ENCODE results near the gene SCYL1. TPM values are rescaled to one million over a fixed set of nuclear protein-coding genes. Genes with fewer than 3 reads are reported as not detected.
"Not testable (repeated sequence)": the region's sequence is repeated elsewhere in the genome, so short reads cannot be mapped to it uniquely, and the experiment has no call there.

The SCYL1 gene
- polyA plus RNA-seq, 6 donors from 2014 or later: 21.8 to 40.0 (median 27.2) TPM

DNA sequence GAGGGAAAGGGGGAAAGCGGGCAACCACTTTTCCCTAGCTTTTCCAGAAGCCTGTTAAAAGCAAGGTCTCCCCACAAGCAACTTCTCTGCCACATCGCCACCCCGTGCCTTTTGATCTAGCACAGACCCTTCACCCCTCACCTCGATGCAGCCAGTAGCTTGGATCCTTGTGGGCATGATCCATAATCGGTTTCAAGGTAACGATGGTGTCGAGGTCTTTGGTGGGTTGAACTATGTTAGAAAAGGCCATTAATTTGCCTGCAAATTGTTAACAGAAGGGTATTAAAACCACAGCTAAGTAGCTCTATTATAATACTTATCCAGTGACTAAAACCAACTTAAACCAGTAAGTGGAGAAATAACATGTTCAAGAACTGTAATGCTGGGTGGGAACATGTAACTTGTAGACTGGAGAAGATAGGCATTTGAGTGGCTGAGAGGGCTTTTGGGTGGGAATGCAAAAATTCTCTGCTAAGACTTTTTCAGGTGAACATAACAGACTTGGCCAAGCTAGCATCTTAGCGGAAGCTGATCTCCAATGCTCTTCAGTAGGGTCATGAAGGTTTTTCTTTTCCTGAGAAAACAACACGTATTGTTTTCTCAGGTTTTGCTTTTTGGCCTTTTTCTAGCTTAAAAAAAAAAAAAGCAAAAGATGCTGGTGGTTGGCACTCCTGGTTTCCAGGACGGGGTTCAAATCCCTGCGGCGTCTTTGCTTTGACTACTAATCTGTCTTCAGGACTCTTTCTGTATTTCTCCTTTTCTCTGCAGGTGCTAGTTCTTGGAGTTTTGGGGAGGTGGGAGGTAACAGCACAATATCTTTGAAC is 19.2 kb upstream of the SCYL1 start:
- ATAC-seq (ENCODE audit: low read depth in 2 of 2): no peak
- no peak for DNase-seq
- H3K27me3 Mint-ChIP-seq: no peaks in the 10 kb centered on the region
- H3K4me1 Mint-ChIP-seq: peaks cover 52 to 61% (median 58%) of the 10 kb centered on the region in 3 donors
- H3K36me3 Mint-ChIP-seq: peaks cover 8 to 26% of the 10 kb centered on the region in 2 donors
- peak overlapping the region in 5 of 6 donors; percentile 70 to 89 (median 79) for H3K27ac Mint-ChIP-seq
- H3K4me3 Mint-ChIP-seq: peak overlapping the region in 2 of 8 donors; percentile 85 to 87
- H3K9me3 Mint-ChIP-seq: no peaks in the 10 kb centered on the region

GRCh38 chr11:65506290-65506771 is 18.6 kb upstream of the SCYL1 start:
- Mint-ChIP-seq H3K36me3 (peaks cover 8 to 26% of the 10 kb centered on the region in 2 donors), H3K4me1 (peaks cover 54 to 61% (median 59%) of the 10 kb centered on the region in 3 donors), H3K4me3 (peak overlapping the region in 2 of 8 donors; percentile 85 to 87), H3K27ac (peak overlapping the region in 5 of 6 donors; percentile 77 to 94 (median 89)), H3K9me3 (no peaks in the 10 kb centered on the region), H3K27me3 (no peaks in the 10 kb centered on the region)
- no peak for DNase-seq
- ATAC-seq (ENCODE audit: low read depth in 2 of 2): no peak

DNA sequence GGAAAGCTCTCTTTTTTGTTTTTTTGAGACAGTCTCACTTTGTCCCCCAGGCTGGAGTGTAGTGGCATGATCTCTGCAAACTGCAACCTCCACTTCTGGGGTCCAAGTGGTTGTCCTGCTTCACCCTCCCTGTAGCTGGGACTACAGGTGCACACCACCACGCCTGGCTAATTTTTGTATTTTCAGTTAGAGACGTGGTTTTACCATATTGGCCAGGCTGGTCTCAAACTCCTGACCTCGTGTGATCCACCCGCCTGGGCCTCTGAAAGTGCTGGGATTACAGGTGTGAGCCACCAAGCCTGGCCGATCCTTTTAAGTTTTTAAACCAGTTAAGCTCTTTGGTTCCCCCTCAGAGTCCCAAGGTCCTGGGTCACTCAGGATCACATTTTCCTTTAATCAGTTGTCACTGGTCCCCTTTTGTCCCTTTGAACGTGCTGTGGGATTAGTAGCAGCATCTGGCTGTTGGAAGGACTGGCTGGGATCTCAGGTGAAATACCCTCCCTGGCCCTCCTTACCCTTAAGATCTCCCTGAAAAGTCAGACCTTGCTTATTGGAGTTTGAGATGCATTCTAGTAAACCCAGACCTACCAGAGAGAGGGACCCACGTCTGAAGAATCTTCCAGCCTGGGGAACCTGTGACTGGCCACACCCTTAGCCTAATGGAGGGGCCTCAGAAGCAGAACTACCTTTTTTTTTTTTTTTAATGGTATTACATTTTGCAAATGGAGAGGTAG is 17.9 kb upstream of the SCYL1 start:
- H3K36me3 Mint-ChIP-seq: peaks cover 8 to 26% of the 10 kb centered on the region in 2 donors
- peaks cover 53 to 61% (median 54%) of the 10 kb centered on the region in 3 donors for H3K4me1 Mint-ChIP-seq
- H3K27me3 Mint-ChIP-seq: no peaks in the 10 kb centered on the region
- H3K27ac Mint-ChIP-seq: peak overlapping the region in 5 of 6 donors; percentile 79 to 95 (median 89)
- peak overlapping the region in 3 of 8 donors; percentile 35 to 87 (median 85) for H3K4me3 Mint-ChIP-seq
- DNase-seq: peak; percentile 61
- H3K9me3 Mint-ChIP-seq: no peaks in the 10 kb centered on the region
- ATAC-seq (ENCODE audit: low read depth in 2 of 2): peak; percentile 56 to 63

DNA sequence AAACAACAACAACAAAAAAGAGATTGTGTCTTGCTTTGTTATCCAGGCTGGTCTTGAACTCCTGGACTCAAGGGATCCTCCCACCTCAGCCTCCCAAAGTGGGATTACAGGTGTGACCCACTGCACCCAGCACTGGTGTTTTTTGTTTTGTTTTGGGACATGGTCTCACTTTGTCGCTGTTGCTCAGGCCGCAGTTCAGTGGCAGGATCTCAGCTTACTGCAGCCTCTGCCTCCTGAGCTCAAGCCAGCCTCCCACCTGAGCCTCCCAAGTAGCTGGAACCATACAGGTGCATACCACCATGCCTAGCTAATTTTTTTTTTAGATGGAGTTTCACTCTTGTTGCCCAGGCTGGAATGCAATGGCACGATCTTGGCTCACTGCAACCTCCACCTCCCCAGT is 12.6 kb upstream of the SCYL1 start:
- H3K27me3 Mint-ChIP-seq; DNase-seq; ATAC-seq (ENCODE audit: low read depth in 2 of 2); H3K27ac Mint-ChIP-seq; H3K9me3 Mint-ChIP-seq; H3K4me3 Mint-ChIP-seq; H3K36me3 Mint-ChIP-seq: not testable (repeated sequence)
- peaks cover 20 to 28% (median 21%) of the 10 kb centered on the region in 3 donors for H3K4me1 Mint-ChIP-seq

DNA sequence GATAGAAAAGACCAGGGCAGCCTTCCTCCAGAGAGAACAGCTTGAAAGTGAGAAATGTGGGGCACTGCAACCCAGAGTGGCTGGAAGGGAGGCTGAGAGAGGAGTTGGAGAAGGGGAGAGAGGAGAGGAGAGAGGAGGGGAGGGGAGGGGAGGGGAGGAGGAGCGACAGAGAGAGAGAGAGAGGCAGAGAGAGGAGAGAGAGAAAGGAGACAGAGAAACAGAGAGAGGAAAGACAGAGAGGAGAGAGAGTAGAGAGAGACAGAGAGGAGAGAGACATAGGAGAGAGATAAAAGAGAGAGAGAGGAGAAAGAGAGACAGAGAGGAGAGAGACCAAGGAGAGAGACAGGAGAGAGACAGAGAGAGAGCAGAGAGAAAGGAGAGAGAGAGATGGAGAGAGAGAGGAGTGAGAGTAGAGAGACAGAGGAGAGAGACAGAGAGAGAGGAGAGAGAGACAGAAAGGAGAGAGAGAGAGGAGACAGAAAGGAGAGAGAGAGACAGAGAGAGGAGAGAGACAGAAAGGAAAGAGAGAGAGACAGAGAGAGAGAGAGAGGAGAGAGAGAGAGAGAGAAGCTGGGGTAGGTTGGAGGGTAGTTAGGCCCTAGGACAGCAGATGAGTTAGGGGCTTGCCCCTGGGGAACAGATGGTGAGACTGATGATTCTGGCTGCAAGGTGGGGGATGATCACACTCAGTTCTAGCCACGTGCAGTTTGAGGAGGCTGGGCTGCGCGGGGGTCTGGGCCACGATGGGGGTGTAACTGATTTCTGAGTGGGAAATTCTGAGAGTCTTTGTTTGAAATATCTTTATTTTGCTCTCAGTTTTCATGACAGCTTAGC is 8.5 kb upstream of the SCYL1 start:
- DNase-seq (no peak), ATAC-seq (ENCODE audit: low read depth in 2 of 2) (no peak)
- Mint-ChIP-seq H3K9me3 (no peaks in the 10 kb centered on the region), H3K4me1 (peaks cover 7 to 9% (median 7%) of the 10 kb centered on the region in 3 donors), H3K27ac (peak overlapping the region in 4 of 6 donors; percentile 45 to 88 (median 80)), H3K36me3 (no peaks in the 10 kb centered on the region), H3K4me3 (peak overlapping the region in 3 of 8 donors; percentile 2 to 78 (median 25)), H3K27me3 (no peaks in the 10 kb centered on the region)

GRCh38 chr11:65518941-65519549 is 5.8 kb upstream of the SCYL1 start:
- not testable (repeated sequence) for DNase-seq; ATAC-seq (ENCODE audit: low read depth in 2 of 2); H3K9me3 Mint-ChIP-seq; H3K27me3 Mint-ChIP-seq; H3K4me3 Mint-ChIP-seq; H3K27ac Mint-ChIP-seq; H3K36me3 Mint-ChIP-seq
- peaks cover 30 to 33% (median 30%) of the 10 kb centered on the region in 3 donors for H3K4me1 Mint-ChIP-seq

DNA sequence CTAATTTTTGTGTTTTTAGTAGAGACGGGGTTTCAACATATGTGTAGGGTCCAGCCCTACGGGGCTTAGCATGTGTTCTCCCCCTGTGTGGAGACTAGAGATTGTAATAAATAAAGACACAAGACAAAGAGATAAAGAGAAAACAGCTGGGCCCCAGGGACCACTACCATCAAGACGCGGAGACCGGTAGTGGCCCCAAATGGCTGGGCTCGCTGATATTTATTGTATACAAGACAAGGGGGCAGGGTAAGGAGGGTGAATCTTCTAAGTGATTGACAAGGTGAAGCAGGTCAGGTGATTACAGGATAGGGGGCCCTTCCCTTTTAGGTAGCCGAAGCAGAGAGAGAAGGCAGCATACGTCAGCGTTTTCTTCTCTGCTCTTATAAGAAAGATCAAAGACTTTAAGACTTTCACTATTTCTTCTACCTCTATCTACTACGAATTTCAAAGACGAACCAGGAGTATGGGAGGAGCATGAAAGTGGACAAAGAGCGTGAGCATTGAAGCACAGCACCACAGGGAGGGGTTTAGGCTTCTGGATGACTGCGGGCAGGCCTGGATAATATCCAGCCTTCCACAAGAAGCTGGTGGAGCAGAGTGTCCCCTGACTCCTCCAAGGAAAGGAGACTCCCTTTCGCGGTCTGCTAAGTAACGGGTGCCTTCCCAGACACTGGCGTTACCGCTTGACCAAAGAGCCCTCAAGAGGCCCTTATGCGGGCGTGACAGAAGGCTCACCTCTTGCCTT is 2.9 kb upstream of the SCYL1 start:
- not testable (repeated sequence) for H3K9me3 Mint-ChIP-seq; H3K36me3 Mint-ChIP-seq; DNase-seq; H3K27me3 Mint-ChIP-seq; ATAC-seq (ENCODE audit: low read depth in 2 of 2)
- Mint-ChIP-seq H3K27ac (peak overlapping the region in 2 of 6 donors; percentile 40 to 70), H3K4me3 (peak overlapping the region in 3 of 8 donors; percentile 13 to 91 (median 75)), H3K4me1 (peaks cover 32 to 48% (median 37%) of the 10 kb centered on the region in 3 donors)

GRCh38 chr11:65522718-65523630 is 1.9 kb upstream of the SCYL1 start:
- not testable (repeated sequence) for H3K36me3 Mint-ChIP-seq, H3K27me3 Mint-ChIP-seq, H3K9me3 Mint-ChIP-seq
- peak overlapping the region in 5 of 6 donors; percentile 18 to 94 (median 87) for H3K27ac Mint-ChIP-seq
- DNase-seq: peak; percentile 48
- peaks cover 32 to 51% (median 37%) of the 10 kb centered on the region in 3 donors for H3K4me1 Mint-ChIP-seq
- H3K4me3 Mint-ChIP-seq: peak overlapping the region; percentile 73 to 91 (median 82)
- ATAC-seq (ENCODE audit: low read depth in 2 of 2): peak; percentile 24

GRCh38 chr11:65523631-65523968 is 1.3 kb upstream of the SCYL1 start:
- Mint-ChIP-seq H3K4me1 (peaks cover 32 to 51% (median 37%) of the 10 kb centered on the region in 3 donors), H3K4me3 (peak overlapping the region; percentile 73 to 91 (median 82)), H3K27ac (peak overlapping the region in 5 of 6 donors; percentile 18 to 96 (median 87))
- ATAC-seq (ENCODE audit: low read depth in 2 of 2); DNase-seq; H3K9me3 Mint-ChIP-seq; H3K36me3 Mint-ChIP-seq; H3K27me3 Mint-ChIP-seq: not testable (repeated sequence)

DNA sequence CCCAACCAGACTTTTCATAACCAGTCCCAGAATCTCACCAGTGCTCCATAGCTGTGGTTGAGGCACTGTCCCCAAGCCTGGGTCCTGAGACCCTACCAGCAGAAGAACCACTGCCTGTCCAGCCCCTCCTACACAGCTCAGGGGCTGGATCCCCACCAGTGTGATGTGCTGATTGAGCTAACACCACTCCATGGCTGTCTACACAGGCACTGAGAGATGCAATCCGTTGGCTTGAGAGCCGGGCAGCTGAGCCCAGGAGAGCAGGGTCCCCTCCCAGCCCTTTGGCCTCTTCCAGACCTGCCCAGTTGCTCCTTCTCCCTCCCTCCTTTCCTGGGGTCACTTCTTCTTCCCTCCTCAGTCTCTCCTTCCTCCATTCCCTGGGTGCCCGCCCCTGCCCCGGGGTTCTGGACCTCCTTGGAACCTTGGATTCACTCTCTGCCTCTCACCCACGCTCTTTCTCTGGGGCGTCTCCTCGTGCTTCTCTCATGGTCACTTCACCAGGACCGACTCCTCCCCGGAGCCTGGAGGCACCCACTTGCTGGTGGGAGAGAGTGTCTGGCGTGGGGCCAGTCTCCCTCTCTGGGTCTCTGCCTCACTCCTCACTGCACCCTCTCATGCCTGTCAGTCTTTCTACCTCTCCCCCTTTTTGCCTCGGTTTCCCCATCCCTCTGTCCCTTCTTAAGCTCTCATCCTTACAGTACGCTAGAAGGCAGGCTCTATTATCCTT is 706 bp upstream of the SCYL1 start:
- DNase-seq: no peak
- peak overlapping the region; percentile 13 to 96 (median 90) for H3K27ac Mint-ChIP-seq
- peaks cover 36 to 53% (median 37%) of the 10 kb centered on the region in 3 donors for H3K4me1 Mint-ChIP-seq
- ATAC-seq (ENCODE audit: low read depth in 2 of 2): peak; percentile 2 to 7
- peak overlapping the region; percentile 63 to 91 (median 80) for H3K4me3 Mint-ChIP-seq
- H3K9me3 Mint-ChIP-seq: peaks cover 0 to 2% (median 0%) of the 10 kb centered on the region in 7 donors
- no peaks in the 10 kb centered on the region for H3K27me3 Mint-ChIP-seq
- H3K36me3 Mint-ChIP-seq: no peaks in the 10 kb centered on the region
